Measurements from ENCODE around the gene CDK14.

DNA sequence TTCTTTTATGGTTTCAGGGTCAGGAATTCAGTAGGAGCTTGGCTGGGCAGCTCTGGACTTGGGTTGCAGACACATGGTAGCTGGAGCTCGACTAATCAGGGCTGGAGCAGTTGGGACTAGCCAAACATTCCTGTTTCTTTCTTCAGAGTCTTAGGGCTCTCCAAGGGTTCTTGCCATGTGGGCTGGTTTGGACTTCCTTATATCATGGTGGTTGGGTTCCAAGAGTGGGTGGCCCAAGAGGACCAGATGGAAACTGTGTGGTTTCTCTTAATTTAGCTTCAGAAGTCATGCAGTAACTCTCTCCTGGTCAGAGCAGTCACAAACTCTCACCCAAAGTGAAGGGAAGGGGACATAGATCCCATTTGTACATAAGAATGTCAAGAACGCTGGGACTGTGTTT, 398.0 kb downstream of the CDK14 start:
- TF ChIP-seq POLR2A (IDR thresholded peaks at IDR 0.05) (no peak), POLR2AphosphoS5 (IDR thresholded peaks at IDR 0.05) (no peak)
- TF ChIP-seq, protein P1, sequence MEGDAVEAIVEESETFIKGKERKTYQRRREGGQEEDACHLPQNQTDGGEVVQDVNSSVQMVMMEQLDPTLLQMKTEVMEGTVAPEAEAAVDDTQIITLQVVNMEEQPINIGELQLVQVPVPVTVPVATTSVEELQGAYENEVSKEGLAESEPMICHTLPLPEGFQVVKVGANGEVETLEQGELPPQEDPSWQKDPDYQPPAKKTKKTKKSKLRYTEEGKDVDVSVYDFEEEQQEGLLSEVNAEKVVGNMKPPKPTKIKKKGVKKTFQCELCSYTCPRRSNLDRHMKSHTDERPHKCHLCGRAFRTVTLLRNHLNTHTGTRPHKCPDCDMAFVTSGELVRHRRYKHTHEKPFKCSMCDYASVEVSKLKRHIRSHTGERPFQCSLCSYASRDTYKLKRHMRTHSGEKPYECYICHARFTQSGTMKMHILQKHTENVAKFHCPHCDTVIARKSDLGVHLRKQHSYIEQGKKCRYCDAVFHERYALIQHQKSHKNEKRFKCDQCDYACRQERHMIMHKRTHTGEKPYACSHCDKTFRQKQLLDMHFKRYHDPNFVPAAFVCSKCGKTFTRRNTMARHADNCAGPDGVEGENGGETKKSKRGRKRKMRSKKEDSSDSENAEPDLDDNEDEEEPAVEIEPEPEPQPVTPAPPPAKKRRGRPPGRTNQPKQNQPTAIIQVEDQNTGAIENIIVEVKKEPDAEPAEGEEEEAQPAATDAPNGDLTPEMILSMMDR (IDR thresholded peaks at IDR 0.05) = no peak

Measured in stomach (tissue), 4 donors.